GM12878 (cell line): Measurements from ENCODE around the gene SNRPD3. TPM values are rescaled to one million over a fixed set of nuclear protein-coding genes. Genes with fewer than 3 reads are reported as not detected.

ENCODE experiments used
- ATF3 ChIP-seq: IDR thresholded peaks from 2 replicates; pipeline ENCODE4 v1.6.1; 2011; ENCODE audit warnings: low read depth, mild to moderate bottlenecking, low read length, moderate library complexity, borderline replicate concordance; ENCODE audit errors: extremely low read depth
- BCL3 ChIP-seq: IDR thresholded peaks from 2 replicates; pipeline ENCODE4 v1.6.1; 2011; ENCODE audit warnings: borderline replicate concordance, low read depth, mild to moderate bottlenecking, moderate library complexity, low read length; ENCODE audit not compliant: insufficient read depth, poor library complexity, severe bottlenecking
- CHD4 ChIP-seq: fragments of 200-600 bp; sonication (generic); IDR thresholded peaks from 2 replicates; pipeline ENCODE4 v1.6.1; 2016; ENCODE audit warnings: mild to moderate bottlenecking
- E2F4 ChIP-seq: IDR thresholded peaks from 2 replicates; pipeline ENCODE4 v1.6.1; 2012; ENCODE audit warnings: low read depth, low read length, improper control_type of control experiment
- E2F8 ChIP-seq: fragments of 450-650 bp; IDR thresholded peaks from 2 replicates; pipeline ENCODE4 v1.6.1; 2018; ENCODE audit warnings: mild to moderate bottlenecking, low read depth, moderate library complexity; ENCODE audit not compliant: partially characterized antibody
- FOS ChIP-seq: IDR thresholded peaks from 3 replicates; pipeline ENCODE4 v1.6.1; 2011; ENCODE audit warnings: borderline replicate concordance; ENCODE audit not compliant: insufficient read length; ENCODE audit errors: extremely low read depth
- GATAD2B ChIP-seq: fragments of 450-650 bp; conservative IDR thresholded peaks from 2 replicates; pipeline ENCODE4 v1.6.1; 2017; ENCODE audit warnings: low read depth, mild to moderate bottlenecking, moderate library complexity
- HDAC2 ChIP-seq: fragments of 200-600 bp; sonication (generic); IDR thresholded peaks from 2 replicates; pipeline ENCODE4 v1.6.1; 2017
- HDGF ChIP-seq: fragments of 450-650 bp; IDR thresholded peaks from 2 replicates; pipeline ENCODE4 v1.6.1; 2016; ENCODE audit warnings: antibody characterized with exemption
- IRF3 ChIP-seq: fragments of 450-650 bp; IDR thresholded peaks from 2 replicates; pipeline ENCODE4 v1.6.1; 2014; ENCODE audit warnings: mild to moderate bottlenecking
- IRF4 ChIP-seq: IDR thresholded peaks from 2 replicates; pipeline ENCODE4 v1.6.1; 2011; ENCODE audit warnings: low read depth, low read length
- KAT2A ChIP-seq: conservative IDR thresholded peaks from 2 replicates; pipeline ENCODE4 v1.6.1; 2011; ENCODE audit warnings: low read depth, low read length; ENCODE audit not compliant: control insufficient read depth
- MEF2A ChIP-seq: IDR thresholded peaks from 2 replicates; pipeline ENCODE4 v1.6.1; 2011; ENCODE audit warnings: low read depth, mild to moderate bottlenecking, low read length, moderate library complexity; ENCODE audit not compliant: insufficient read depth
- NFIC ChIP-seq: IDR thresholded peaks from 2 replicates; pipeline ENCODE4 v1.6.1; 2012; ENCODE audit warnings: low read depth, mild to moderate bottlenecking, inconsistent platforms, low read length, moderate library complexity
- NR2F1 ChIP-seq: fragments of 450-650 bp; conservative IDR thresholded peaks from 2 replicates; pipeline ENCODE4 v1.6.1; 2017; ENCODE audit warnings: mild to moderate bottlenecking
- SKIL ChIP-seq: fragments of 450-650 bp; IDR thresholded peaks from 2 replicates; pipeline ENCODE4 v1.6.1; 2017; ENCODE audit warnings: mild to moderate bottlenecking, low read depth, inconsistent platforms; ENCODE audit not compliant: poor library complexity, severe bottlenecking
- SUPT20H ChIP-seq: IDR thresholded peaks from 2 replicates; pipeline ENCODE4 v1.6.1; 2011; ENCODE audit warnings: low read depth, mild to moderate bottlenecking, low read length, moderate library complexity, borderline replicate concordance; ENCODE audit not compliant: control insufficient read depth
- ZNF24 ChIP-seq: fragments of 450-650 bp; IDR thresholded peaks from 2 replicates; pipeline ENCODE4 v1.6.1; 2017; ENCODE audit warnings: antibody characterized with exemption, mild to moderate bottlenecking
- ZNF622 ChIP-seq: fragments of 450-650 bp; IDR thresholded peaks from 2 replicates; pipeline ENCODE4 v1.6.1; 2017; ENCODE audit warnings: mild to moderate bottlenecking, inconsistent platforms
- polyA plus RNA-seq, 11 experiments: library from polyadenylated mRNA; depleted of rRNA in 4 of 11; unstranded in 6 of 11; stranded (reverse) in 5 of 11; fragments of >200 nt; fragmentation: Nextera tagmentation in 4 of 11; fragmentation: Illumina TruSeq in 1 of 11; extraction: Ambion mirVana in 4 of 11; extraction: Trizol in 1 of 11; gene quantifications; 1 replicate in 1 of 11; 2 replicates in 10 of 11; pipeline versions ENCODE4 v1.2.1 to v1.2.3, GENCODE V29; 2011 to 2016; ENCODE audit warnings: inconsistent platforms in 2 of 11, missing spikeins in 2 of 11, low read depth in 1 of 11
- total RNA-seq, 4 experiments: library from RNA; depleted of rRNA in 3 of 4; stranded (reverse); fragments of >200 nt in 3 of 4; fragmentation: Illumina TruSeq in 1 of 4; extraction: Trizol in 1 of 4; gene quantifications; 2 replicates each; pipeline versions ENCODE4 v1.2.1 to v1.2.3, GENCODE V29; 2013 to 2021

The SNRPD3 gene
- total and polyA plus RNA-seq, 10 of the 15 experiments (the other 5 are each of a cell fraction or from before 2014, with no cell fraction given) = 112 to 324 (median 242) TPM

- no peak for TF ChIP-seq SUPT20H
- no peak for TF ChIP-seq HDGF
- peak; percentile 76 for TF ChIP-seq SKIL
- TF ChIP-seq MEF2A = no peak
- TF ChIP-seq FOS = peak; percentile 25
- no peak for TF ChIP-seq IRF4
- TF ChIP-seq NFIC = 0 out of 2 replicates have a peak, but pooled peaks have one; percentile 54
- TF ChIP-seq E2F4 = peak; percentile 58; the same call in 1 of the 2 replicates
- peak; percentile 67 for TF ChIP-seq NR2F1
- TF ChIP-seq BCL3 = no peak
- TF ChIP-seq E2F8 = peak; percentile 96
- no peak for TF ChIP-seq KAT2A
- TF ChIP-seq HDAC2 = peak; percentile 89; the same call in 1 of the 2 replicates
- no peak for TF ChIP-seq CHD4
- no peak for TF ChIP-seq ATF3
- TF ChIP-seq IRF3 = no peak
- TF ChIP-seq GATAD2B = peak; percentile 93
- TF ChIP-seq ZNF622 = no peak
- no peak for TF ChIP-seq ZNF24
Observed at GRCh38 chr22:24555165-24556039, at the start of gene SNRPD3 (continued).
